Kidney tubule cell (primary cell): ENCODE results near the gene DTNB.
A peak's percentile ranks its signal among the peaks of the same experiment; 100 is the strongest.
"Not testable (repeated sequence)": the region's sequence is repeated elsewhere in the genome, so short reads cannot be mapped to it uniquely, and the experiment has no call there.

Experiments used
- DNase-seq: peaks from one replicate; pipeline ENCODE4 v3.0.0-alpha.2; 2018; ENCODE audit warnings: low spot score

Gene DTNB

DNA sequence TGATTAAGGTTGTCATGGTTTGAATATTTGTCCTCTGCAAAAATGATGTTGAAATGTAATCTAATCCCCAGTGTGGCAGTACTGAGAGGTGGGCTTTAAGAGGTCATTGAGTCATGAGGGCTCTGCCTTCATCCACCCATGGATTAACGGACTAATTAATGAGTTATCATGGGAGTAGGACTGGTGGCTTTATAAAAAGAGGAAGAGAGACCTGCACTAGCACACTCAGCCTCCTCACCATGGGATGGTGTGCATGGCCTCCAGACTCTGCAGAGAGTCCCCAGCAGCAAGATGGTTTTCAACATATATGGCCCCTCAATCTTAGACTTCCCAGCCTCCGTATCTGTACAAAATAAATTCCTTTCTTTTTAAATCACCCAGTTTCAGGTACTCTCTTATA lies 41.0 kb downstream of the DTNB start:
- DNase-seq = no peak

DNA sequence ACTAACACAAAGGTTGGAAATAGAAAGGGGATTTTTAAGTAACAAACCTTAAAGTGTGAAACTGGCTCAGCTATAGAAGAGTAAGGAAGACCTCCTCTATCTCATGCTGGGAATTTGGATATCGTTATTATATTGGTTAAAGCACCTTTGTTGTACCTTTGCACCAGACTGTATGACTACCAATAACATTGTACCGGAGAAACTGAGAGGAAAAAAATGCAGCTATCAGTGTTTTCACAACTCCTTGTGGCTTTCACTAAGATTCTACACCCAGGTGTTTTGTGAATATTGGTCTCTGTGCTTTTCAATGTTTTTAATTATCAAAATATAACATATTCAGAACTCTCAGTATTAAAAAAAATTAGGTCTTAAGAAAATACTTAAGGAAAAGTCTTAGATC lies 48.7 kb downstream of the DTNB start:
- no peak for DNase-seq

DNA sequence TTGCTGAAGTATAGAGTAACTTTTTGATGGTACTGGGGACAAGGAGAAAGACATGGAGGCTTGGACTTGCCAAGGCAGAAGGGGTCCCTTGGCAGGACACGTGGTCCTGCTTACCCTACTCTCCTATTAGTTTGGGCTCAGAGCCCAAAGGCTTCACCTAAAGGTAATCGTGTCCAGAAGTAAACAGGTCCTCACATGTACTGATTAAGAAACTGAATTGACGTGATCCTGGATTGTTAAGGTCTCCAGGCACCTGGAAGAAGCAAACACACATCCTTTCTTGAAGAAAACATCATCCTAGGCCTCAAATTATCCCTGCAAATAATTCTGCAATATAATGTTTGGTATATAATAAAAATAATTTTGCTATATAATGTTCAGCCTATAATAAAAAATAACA lies 50.0 kb downstream of the DTNB start:
- no peak for DNase-seq

DNA sequence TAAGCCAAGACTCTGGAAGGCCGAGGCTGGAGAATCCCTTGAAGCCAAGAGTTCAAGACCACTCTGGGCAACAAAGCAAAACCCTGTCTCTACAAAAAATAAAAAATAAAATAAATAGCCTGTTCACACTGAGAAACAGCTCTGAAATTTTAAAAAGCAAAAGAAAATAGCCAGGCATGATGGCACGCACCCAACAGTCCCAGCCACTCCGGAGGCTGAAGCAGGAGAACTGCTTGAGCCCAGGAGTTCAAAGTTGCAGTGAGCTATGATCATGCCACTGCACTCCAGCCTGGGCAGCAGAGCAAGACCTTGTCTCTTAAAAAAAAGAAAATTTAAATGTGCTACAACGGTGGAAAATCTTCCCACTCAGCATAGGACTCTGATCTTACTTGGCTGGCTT lies 52.7 kb downstream of the DTNB start:
- DNase-seq = no peak

DNA sequence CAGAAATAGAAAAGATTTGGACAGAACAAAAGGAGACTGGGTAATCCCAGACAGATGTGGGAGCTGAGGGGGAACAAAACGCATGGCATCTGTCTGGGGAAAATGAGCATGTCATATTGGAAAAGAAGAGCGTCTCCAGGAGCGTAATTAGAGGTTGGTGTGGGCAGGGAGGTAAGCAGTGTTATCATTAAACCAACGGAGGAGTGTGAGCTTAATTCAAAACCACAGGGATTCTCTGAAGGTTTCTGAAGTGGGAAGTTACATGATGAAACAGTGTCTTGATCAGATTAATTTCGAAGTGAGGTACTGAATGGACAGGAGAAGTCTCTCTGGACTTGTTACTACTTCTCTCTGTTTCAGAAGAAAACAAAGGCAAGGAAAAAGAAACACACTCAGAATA lies 53.3 kb downstream of the DTNB start:
- DNase-seq = no peak

DNA sequence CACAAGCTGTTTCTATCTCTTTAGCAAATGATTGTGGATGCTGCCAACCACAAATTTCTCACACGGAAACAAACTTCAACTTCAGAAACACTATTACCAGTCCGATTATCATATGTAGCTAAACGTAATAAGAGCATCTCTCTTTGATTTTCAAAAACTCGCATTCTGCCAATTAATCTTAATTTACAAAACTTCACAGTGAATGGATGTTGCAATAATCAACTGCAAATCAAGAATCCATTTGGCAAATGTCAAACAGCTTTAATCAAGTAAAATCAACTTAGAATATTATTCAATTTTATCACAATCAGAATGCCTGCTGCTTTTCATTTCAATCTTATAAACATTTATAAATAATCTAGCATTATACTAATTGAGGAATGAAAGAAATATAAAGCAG lies 54.2 kb downstream of the DTNB start:
- no peak for DNase-seq

DNA sequence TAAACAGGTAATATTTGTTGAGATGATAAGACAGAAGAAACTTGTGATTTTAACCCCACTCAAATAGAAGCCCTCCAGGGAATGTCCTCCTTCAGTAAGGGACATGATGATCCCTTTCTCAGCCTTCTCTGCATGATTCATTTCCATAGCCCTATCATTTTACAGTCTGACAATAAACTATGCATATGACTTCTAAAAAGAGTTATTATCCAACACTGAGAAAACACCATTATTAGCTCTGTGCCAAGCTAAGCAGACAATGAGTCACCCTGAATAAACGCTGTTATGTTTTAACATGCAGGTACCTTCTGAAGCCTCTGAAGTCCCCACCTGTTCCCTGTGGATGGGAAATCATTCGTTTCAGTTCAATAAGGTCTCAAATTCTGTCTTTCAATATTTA lies 54.7 kb downstream of the DTNB start:
- DNase-seq = peak; percentile 65

DNA sequence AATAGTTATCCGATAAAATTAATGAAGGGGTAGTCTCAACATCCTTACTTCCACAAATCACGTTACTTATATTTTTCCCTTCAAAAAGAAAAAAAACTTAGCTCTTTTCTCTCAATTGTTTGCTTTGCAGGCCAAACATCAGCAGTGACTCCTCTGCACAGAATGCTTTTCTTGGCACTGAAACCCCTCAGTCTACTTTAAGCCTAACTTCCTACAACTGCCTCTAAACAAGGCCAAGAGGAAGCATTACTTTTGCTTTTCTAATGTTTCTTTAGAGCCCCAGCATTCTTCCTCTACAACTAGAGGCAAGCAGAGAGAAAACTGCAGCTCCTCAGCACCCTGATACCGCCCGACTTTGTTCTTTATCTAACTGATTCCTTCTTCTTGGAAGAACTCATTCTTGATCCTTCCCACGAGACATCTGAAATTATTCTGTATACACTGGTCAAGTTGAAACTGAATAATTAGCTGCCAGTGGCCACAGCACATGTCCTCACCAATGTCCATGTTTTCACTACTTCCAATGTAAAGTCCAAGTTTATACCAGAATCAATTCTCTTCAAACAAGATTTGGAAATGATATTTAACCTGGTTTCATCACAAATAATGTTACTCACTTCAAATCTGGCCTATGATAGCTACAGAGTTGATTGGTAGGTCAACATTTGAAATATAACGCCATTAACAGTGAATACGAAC lies 55.3 kb downstream of the DTNB start:
- DNase-seq = peak; percentile 29

DNA sequence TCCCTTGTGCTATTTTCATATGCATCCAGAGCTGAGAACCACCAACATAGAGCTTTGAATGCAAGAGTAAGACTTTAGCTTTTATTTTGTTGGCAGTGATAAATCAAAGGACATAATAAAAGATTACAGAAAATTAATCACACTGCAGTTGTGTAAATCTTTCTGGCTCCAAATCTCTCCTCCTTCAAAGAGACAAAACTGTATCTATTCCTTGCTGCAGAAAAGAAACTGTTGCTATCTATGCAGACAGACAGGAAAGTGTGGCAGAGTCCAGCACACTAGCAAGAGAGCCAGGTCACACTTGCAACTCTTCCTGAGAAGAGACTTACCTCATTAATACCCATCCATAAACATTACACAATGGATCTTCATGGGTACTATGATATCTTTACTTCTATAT lies 57.5 kb downstream of the DTNB start:
- no peak for DNase-seq

DNA sequence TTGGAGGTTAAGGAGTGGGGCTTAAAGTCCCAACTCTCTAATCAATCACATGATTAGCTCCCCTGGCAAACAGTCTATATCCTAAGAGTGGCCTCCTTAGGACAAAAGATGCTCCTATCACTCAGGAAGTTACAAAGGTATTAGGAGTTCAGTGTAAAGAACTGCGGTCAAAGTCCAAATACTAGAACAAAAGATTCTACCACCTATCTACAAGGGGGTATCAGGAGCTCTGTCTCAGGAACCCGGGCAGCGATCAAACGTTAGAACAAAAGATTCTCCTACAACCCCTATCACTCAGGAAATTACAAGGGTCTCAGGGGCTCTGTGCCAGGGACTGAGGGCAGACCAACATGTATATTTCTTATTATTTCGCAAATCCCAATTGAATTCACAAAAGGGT lies 58.0 kb downstream of the DTNB start:
- DNase-seq = no peak

DNA sequence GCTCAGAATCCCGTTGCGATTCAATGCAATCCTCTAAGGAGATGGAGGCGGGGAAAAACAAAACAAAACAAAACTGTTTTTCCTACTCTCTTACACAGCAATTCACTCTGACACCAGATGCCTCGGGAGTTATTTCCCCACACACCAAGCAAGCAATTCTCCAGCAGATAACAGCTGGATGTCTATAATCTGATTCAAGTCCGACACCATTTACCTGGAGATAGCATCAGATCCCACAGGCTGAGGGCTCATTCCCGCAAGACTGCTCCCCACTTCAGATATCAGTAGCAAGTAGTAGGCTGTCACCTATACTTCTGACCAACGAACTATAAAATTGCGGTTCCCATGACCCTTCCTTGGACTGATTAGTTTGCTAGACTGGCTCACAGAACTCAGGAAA lies 58.7 kb downstream of the DTNB start:
- DNase-seq = no peak

DNA sequence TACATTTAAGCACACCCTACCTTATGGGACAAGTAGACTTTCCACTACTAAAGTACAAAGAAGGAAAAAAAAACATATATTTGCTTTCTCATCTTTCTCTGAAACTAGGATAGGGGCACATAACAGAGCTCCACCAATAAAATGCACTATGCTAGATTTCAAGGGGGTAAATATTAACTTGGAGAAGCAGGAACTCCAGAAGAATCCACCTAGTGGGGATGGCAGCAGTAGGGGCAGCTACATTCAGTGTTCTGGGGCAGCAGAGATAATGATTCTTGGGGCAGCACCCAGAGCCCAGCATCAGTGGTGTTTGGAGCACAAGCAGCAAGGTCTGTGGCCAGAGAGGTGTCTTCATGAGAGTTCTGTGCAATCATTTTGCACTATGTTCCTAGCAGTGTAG lies 64.7 kb downstream of the DTNB start:
- DNase-seq = no peak

DNA sequence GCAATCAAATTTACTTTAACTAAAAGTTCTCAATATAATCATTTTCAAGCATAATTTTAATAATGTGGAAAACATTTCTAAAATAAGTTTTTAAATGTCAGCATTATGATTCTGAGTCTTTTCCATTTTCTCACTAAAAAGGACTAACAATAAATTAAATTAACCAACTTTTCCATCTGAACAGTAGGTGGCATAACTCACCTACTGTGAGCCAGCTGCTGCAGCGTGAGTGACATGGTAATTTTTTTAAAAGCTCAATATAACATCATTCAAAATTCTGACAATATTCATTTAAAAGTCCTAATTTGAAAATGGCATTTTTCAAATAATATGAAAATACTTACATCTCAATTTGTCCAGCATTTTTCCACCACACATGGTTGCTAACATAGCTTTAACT lies 66.5 kb downstream of the DTNB start:
- DNase-seq = peak; percentile 38

DNA sequence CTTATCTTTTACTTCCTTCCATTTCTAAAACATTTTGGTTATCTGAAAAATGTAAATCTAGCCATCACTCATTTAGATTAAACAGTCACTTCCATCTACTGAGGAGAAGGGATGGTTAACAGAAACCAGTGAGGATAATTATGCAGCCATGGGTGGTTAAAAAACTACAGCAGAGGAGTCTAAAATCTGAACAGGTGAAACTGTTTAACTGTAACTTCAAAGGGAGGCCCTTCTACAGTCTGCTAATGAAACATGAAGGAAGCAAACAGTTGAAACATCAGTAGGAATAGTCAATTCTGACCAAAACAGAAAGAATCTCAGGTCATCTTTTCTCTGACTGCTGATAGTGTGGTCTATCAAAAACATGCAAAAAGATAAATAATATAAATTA lies 71.0 kb downstream of the DTNB start:
- DNase-seq = no peak

DNA sequence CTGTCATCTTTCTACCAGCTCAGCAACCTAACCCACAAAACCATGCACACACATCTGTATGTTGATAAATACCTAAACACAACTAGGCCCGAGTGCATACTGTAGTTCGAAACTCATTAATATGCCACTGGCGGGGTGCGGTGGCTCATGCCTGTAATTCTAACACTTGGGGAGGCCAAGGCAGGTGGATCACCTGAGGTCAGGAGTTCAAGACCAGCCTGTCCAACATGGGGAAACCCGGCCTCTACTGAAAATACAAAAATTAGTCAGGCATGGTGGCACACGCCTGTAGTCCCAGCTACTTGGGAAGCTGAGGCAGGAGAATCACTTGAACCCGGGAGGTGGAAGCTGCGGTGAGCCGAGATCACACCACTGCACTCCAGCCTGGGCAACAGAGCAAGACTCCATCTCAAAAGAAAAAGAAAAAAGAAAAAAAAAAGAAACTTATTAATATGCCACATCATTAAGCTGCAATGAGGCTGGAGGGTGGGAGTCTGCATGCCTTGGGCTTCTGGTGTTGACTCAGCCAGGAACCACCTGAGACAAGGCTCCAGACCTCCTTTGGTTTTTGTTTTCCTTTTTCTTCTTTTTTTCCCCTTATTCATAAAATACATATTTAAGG lies 71.6 kb downstream of the DTNB start:
- not testable (repeated sequence) for DNase-seq

DNA sequence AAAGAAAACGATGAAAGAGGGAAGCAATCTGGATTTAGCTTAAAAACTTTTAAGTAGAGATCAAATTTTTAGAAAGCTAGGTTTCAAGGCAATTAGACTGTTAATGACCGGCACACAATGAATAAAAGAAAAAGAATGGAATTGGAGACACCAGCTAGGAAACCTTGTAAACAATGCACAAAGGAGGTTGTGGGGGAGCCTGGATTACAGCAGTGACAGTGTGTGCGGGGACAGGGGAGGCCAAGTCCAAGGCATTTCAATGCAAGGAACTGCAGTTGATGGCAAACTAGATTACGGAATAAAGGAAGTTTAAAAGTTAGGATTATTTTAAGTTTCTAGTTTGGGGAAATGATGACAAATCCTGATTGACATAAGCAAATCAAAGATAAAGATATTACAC lies 74.5 kb downstream of the DTNB start:
- no peak for DNase-seq

DNA sequence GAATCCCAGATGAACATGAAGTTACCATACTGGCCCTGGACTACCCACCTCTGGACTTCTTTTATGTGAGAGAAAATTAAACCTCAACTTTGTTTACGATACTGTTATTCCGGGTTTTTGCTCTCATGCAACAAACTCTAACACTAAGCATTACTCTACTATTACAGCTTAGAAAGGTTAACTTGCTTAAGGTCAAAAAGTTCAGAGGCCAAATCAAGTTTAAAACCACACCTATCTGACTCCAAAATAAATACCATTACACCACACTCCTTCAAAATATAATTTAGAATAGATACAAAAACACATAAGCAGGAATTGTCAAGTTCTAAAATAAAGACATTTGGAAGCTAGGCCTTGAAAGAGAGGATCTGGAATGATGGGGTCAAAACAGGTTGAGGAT lies 75.0 kb downstream of the DTNB start:
- no peak for DNase-seq

DNA sequence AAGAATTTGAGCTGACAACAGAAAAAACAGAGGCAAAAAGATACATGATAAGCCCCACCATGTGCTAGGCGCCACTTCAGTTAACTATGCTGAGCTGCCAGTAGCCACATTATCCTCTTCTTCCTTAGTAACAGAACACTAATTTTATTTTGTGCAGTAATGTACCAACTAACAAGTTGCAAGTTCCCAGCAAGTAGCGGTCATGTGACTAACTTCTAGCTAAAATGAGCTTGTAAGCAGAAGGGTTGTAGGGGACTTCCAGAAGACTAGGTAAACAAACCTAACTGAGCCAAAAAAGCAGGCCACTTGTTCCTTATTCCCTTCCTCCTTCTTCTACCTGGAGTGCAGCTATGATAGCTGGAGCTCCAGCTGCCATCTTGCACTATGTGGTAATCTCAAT lies 75.5 kb downstream of the DTNB start:
- DNase-seq = no peak

DNA sequence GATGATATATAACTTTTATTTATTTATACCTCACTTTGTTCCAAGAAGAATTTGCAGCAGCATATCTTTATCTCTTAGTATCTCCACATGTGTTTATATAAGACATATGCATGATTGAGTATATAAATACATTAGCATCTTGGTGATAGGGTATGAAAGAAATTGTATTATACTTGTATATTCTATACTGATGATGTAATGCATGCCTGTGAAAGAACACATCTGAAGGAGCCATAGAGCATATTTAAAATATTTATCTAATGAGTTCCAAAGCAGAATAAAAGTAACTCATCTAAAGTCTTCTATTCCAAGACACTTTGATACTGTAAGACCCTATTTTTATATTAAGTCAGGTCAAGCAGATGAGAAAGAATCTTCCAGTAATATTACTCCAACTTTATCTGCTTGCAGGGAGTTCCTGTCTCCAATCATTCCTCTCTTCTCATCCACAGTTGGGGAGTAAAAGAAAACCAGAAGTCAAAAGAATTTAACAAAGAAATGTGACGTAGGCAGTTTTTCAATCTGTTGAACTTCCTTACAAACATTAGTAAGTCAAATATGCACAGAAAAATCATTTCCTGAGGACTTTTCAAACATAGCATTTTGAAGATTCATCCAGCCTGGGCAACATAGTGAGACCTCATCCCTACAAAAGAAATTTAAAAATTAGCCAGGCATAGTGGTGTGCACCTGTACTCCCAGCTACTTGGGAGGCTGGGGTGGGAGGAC lies 76.7 kb downstream of the DTNB start:
- no peak for DNase-seq

DNA sequence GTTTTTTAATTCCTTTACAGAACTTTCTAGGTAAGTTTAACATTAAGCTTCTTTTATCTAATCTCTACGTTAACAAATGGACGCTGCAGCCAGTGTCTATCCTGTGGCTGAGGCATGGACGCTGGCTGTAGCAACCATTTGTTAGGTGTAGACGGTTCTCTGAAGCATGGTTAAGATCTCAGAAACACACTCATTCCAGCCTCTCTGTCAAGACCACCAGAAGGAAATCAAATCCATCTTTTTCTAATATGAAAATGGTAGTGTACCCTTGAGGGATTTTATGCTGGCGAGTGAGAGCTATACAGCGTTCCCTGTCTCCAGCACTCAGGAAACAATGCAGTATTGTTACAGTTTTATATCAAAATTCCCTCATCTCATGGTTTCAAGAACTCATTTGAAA lies 78.0 kb downstream of the DTNB start:
- no peak for DNase-seq

DNA sequence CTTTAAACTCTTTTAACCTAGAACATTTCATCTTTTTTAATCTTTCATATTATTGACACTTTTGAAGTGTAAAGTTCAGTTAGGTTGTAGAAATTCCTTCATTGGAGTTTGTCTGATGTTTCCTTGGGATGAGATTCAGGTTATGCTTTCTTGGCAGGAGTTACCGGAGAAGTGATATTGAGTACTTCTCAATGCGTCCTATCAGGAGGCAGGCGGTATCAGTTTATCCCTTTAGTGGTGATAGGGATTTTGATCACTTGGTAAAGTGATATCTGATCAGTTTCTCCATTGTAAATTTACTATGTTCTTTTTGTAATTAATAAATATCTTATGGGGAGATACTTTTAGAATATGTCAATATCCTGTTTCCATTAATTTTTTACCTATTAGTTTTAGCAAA lies 78.4 kb downstream of the DTNB start:
- DNase-seq = no peak

DNA sequence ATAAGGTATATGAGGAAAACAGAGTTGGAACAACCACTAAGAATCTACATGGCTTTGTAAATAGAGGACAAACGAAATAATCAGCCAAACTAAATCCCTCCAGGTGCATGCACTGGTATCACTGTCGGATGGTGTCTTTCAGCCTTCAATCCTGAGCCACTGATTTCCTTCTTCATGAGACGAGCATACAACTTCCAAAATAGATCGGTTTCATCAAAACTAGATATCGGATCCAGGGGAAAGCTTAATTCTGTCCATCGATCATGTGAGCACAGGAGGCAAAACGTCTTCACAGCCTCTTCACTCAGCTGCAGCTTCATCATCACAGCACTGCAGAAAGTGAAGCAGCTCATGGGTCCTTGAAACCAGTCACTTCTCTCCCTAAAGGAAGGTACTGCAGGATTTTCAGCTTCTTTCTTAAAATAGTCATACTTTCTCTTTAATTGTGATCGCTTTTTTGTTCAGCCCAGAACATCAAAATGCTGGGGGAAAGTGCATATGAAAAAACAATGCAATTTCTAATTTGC lies 80.5 kb downstream of the DTNB start:
- no peak for DNase-seq

DNA sequence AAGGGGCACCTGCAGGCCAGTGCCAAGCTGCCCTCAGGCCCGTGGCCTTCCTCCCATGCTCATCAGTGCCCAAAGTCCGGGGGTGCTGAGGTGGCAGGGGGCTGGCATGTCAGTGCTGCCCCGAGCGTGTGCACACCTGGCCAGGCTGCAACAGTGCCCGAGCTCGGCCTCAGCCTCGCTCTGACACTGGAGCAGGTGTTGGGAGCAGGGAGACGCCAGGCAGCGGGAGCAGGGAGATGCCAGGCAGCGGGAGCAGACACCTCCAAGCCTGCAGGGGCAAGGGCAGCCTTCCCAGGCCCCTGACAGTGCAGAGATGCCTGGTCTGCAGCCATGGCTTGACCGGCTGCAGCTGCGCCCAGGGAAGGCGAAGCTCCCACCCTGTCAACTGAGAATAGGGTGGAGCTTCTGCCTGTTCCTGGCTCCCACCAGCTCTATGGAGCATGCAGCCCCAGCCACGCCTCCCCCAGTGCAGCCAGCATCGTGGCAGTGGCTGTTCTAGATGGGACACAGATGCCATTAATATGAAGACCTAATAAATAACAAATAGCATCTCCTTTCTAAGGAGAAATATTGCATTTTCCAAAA lies 82.4 kb downstream of the DTNB start:
- DNase-seq = no peak
